ENCODE data around the gene MAP4K4.

Gene MAP4K4

DNA sequence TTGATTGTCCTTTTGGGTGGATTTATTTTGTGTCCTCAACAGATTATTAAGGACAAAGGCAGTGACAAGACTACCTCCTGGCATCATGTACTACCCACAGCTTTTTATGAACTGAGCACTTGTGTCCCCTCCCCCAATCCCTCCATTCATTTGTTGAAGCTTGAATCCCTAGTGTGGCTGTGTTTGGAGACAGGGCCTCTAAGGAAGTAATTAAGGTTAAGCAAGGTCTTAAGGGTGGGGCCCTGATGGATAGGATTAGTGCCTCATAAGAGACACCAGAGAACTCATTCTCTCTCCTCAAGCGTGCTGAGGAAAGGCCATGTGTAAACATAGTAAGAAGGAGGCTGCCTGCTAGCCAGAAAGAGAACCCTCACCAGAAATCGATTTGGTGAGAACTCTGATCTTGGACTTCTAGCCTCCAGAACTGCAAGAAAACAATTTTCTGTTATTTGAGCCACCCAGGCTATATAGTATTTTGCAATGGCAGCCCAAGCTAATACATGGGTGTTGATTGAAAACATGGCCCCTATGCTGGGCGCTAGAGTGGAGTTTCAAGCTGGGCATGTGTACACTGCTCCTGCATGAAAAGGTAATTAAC, 3.4 kb upstream of the MAP4K4 start:
- DNase-seq, result no peak

DNA sequence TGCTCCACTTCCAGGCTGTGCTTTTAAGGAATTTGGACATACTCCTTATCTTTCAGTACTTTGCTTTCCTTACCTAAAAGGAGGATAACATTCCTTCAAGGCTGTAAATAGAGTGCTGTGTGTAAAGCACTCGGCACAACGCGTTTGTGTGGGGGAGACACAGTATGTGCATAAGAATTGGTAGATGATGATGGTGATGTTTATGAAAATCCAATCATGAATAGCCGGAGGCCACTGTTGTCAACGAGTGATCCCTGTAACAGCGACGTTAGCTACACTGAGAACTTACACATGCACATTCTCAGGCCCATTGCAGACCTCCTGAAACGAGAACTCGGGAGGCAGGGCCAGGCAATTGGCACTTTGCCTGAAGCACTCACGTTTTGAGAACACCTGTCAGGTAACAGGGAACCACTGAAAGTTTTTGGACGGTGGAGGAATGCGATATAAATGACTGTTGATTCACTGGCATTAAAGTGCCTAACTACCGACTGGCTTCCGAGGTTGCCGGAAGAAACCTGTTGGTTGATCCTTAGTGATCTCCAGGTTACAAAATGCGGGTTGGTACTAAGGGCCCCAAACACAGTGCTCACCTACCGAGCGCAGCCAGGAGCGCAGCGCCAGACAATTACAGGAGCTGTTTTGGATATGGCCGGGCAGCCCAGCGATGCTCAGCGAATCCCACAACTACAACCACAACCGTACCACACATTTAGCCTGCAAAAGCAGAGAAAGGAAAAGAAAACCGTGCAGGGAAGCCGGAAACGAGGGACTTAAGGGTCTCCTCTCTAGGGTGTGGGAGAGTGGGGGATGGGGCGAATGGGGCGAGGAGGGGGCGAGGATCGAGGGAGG, 1.0 kb upstream of the MAP4K4 start:
- no peak for DNase-seq

DNA sequence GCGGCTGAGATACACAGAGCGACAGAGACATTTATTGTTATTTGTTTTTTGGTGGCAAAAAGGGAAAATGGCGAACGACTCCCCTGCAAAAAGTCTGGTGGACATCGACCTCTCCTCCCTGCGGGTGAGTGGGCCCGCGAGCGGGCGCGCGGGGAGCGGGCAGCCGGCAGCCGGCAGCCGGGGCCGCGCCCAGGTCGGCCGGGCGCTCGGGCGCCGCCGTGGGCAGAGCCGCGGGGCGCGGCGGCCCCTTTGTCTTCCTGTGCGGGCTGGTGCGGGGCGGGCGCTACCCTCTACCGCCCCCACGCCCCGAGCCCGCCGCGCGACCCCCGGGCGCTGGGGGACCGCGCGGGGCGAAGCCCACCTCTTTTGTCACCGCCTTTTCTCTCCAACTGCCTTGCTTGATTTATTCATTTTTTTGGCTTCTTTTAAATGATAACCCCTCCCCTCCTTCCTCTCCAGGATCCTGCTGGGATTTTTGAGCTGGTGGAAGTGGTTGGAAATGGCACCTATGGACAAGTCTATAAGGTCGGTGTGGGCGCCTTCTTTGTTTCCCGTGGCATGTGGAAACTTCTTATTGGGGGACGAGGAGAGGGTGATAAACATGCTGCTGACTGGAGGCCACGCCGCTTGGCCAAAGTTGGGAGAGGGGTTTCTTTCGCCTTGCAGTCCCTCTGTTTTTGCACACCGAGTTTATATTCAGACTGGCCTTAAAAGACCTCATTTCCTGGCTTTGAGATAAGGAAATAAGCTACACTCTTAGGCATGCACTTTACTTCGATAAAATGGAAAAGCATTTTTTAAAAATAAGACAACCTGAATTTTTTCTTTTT, 722 bp downstream of the MAP4K4 start:
- DNase-seq, result peak; percentile 22

DNA sequence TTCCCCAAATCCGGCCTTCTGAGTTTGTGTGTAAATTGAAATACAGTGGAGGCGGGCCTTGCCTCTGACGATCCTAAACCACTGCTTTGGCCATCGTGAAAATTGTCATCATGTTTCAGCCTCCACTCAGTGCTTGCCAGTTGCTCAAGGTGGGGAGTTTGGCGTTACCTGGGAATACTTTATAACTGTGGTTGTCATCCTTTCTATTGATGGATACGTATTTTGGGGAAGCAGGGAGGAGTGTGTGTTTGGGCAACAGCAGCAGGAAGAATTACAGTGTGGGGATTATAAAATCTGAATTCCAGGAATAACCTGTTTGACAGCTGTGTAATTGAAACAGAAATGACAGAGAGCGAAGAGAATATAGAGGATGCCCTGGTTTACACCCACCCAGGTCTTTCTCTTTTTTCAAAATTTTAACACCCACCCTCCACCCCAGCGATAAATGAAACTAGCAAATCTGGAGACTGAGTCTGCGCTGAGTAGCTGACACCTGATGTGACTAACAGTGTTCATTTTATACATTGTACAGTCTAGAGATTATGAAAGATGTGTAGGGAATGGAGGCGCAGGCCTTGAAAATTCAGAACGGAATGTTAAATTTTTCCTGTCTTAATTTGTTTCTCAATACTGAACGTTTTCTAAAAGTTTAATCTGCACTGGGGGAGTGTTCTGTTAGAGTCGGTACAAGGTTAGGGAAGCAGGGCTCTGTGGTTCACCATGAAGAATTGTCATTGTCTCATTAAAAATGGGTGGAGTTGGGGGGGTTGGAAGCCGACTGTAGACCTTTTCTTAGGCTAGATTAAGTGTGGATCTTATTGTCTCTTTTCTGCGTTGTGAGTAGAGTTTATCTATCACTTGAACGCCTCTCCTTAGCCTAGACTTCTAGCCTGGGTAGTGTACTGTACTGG, 1.6 kb downstream of the MAP4K4 start:
- peak; percentile 37 for DNase-seq

DNA sequence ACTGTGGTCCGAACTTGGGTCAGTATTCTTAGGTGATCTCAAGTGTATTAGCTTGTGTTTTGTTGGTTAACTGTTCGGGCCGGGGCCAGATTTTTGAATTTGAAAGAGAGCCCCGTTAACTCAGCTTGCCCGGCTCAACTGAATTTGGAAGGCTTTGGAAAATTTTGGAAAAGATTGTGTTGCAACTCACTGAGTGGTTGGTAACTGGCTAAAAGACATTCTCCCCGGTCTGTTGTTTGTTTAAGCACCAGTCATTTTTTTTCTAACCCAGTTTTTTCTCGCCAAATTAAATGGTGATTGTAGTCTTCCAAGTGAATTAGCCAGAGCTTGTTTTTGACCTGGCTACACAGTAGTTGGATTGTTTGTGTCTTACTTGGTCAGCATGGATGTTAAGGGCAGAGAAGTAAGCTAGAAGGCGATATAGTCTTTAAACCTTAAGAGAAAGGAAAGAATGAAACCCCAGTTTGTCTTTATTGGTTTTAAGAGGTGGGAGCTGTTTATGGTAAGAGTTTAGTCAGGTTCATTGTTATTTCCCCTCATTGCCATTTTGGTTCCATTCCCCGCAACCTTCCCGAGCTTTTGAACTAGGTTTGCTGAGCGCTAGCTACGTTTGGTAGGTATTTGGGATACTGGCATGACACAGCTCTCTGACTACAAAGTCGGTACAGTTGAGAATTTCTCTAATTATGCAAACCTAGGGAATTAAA, 2.4 kb downstream of the MAP4K4 start:
- no peak for DNase-seq

DNA sequence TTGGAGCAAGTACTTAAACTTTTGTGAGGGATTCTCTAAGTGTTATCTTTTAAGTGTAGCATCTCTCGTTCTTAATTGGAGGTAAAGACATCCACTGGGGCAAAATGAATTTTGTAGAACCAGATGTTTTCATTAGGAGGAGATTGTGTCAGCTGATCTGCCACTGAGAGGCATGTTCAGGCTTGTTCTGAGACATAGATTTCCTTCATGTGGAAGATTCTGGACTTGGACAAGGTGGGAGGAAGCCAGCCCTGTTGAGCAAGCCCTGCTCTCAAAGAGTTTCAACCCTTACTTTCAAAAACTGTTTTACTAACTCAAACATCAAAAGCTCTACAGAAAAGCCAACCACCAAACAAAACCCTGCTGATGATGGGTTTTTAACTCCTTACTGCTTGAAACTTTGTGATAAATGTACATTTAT, 6.5 kb downstream of the MAP4K4 start:
- no peak for DNase-seq

DNA sequence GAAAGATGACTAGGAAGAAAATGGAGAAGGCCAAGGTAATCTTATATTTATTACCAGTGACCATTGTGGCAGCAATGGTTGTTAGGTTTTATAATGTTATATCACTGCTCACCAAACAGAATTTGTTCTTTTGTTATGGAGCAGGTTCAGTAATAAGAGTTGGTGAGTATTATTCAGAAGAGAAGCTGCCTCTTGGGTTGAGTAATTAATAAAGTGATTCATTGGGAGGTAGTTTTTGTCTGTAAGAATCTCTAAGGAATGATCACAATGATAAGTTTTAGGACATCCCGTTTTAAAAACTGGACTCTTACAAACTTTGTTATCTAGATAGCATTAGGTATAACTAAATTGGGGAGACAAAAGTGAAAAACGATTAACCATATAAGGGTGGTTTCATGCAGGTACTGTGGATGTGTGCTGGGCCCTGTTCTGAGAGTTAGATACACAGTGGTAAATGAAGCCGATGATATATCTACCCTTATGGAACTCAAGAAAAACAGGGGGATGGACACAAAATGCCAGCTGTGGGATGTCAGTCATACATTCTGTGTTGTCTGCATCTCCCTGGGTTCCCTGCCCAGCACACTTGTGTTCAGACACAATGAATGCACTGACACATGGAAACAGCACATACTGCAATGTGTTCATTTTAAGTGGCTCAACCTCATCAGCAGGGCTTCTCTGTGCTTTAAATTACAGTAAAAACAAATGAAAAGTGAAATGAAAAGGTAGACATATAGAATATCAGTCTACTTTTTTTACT, 7.5 kb downstream of the MAP4K4 start:
- no peak for DNase-seq

DNA sequence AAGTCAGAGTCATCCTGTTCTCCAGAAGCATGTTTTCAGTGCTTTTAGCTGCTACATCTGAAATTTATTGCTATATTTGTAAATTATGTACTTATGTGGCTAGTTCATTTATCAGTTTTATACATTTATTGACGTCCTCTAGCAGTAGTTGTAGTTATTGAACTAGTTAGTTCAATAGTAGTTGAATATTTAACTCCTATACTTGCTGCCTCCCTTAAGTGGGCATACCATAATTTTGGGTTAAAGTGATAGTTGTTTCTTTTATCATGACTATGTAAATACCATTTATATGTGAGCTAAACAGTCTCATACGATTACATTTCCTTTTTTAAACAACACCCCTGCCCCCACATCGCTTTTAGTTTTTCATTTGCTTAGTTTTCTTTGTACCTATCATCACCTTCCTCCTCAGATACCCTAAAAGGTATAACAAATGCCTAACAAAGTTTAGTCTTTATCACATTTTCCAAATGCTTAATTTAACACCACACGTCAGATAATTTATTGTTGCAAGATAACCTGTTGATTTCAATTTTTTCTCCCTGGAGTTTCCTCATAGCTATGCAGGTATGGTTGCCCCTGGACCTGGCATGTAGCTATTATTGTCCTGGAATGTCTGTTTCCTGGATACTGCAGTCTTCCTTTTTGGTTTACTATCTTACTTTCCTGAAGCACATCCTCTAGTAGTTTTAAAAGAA, 8.8 kb downstream of the MAP4K4 start:
- DNase-seq, result no peak

DNA sequence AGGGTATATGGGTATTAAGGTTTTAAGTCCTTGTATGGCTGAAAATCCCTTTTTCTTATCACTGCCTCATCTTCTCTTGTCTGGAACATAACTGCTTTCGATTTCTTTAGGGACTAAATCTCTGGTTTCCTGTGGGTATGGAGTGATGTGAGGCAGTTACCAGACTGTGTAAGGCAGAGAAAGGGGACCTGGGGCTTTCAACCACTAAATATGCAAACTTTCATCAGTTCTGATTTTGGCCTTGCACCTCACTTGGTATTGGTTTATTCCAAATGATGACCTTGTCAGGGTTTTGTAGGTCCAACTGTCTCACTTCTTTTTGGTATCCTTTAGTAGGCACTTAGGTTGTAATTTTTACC, 9.3 kb downstream of the MAP4K4 start:
- DNase-seq, result no peak

DNA sequence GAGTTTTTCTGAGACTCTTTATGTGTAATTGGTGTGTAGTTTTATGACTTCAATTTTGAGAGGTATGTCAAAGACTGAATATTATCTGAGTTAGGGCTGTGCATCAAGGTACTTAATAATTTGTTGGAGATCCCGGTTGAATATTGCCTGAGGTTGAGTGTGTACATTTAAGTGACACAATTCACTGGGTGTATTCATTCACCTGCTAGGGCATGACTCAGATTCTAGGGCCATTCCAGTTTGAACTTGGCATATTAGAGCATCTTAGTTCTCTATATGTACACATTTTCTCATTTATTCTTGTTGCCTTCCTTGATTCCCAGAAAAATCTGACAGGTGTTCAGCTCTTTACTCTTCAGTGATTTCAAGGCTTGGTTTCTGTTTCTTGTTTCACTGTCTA, 12.5 kb downstream of the MAP4K4 start:
- no peak for DNase-seq

DNA sequence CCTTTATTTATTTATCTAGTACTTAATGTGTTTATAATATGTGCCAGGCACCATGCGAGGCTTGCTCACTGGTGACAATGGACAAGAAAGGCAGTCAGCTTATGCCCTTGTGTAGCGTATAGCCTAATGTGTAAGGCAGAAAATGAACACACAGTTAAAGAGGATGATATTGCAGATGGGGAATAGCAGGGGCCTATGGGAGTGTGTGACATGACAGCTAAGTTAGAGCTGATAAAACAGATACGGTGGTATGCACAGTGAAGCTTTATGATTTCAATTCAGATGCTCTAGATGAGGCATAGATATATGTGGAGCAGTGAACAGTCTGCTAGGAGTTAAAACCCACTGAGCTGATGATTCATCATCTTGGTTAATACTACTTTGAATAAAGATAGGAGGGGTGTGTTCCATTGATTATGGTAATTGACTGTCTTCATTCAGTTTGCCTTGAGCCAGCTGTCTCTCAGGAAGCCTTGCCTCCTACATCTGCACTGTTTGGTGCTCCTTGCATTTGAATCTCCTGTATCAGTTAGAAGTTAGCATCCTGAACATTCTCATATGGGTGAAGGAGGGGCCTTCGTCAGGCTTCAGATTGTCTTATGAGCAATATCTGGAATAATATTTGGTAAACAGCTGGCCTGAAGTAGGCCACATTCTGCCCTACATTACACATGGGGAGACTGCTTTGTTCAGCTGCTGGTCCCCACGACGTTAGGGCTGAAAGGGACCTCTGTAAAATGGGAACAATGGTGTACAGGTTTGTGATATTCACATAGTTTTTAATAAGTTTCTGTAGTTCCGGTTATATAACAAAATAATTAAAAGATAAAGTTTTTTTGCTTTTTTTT, 13.2 kb downstream of the MAP4K4 start:
- DNase-seq, result no peak

DNA sequence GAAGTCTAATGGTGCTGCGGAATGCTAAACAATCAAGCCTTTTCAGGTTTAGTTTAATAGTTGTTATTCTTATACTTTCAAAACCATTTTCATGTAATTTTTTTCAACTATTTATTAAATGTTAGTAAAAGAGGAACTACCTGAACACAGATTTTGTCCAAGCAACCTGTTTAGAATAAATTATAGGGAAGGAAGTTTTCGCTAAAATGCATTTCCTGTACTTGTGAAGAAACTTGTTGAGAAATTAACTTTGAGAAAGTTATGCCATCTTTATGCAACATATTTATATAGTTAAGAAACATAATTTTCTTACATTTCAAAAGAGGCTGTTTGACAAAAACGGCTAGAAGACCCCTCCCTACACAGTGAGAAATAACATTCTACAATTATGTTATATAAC, 16.6 kb downstream of the MAP4K4 start:
- DNase-seq, result no peak

DNA sequence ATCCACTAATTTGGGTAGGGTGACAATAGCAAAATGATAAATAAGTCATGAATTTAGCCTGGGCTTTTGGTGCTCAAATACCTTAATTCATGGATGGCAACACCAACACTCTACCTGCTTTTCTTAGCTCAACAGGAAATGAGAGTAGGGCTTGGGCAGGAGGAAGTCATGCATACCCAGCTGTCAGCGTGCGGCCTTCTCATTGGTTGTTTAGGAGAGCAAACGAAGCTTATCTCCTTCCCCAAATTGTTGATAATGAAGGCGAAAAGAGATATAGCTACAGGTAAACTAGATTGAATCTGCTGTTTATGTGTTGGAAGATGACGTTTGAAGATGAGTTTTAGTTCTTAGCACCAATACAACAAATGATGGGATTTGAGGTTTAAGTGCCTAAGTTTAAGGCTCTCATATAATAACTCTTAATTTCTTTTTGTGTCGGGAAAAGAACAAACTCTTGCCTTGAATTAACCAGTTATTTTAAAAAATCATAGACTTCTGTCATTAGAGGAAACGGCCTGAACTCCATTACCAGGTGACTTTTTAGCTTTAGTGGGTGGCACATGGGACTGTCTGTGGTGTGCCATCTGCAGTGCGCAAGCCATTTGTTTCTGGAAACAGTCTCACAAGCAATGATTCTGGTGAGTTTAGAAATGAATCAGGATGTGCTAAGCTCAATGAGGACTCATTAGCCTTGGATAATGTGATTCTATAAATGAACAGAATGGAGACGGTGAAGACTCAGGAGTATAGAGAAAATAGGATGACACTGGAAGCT, 19.8 kb downstream of the MAP4K4 start:
- DNase-seq, result peak; percentile 31

DNA sequence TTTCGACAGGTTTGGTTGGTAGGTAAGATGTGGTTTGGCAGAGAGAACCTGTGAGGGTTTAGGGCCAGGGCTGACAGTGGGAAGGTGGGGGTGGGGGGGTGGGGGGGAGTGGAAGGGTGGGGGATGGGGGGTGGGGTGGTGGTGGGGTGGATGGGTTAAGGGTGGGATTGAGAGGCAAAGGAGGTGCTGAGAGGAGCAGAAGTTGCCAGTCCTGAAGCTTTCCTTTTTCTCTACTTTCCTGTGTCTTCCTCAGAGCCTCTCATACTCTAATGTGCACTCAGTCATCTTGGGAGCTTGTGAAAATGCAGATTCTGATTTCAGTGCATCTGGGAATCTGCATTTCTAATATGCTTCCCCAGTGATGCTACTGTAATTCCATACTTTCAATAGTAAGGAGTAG, 21.0 kb downstream of the MAP4K4 start:
- DNase-seq, result no peak

DNA sequence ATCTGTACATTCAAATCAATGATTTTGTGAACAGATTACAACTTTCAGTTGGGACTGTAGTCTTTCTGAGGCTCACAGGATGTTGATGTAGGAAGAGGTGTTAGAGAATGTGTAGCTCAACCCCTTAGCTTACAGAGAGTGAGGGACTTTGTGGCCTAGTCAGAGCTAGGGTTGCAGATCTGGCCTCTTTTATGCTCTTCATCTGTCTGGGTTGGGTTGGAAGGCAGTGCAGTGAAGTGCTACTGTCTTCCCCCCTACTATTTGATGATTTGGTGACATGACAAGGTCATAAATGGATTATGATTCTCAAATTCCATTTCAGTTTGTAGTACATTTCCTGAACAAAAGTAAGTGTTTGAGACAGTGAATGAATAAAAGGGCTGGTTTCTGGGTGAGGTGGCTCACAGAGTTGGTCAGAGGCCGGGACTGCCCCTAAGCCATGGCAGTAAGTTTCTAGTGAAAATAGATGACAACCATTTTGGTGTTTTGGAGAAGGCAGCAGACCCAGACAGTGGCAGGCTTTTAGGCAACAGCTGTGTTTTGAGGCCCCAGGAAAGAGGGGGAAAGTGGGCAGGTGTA, 21.6 kb downstream of the MAP4K4 start:
- DNase-seq, result no peak

DNA sequence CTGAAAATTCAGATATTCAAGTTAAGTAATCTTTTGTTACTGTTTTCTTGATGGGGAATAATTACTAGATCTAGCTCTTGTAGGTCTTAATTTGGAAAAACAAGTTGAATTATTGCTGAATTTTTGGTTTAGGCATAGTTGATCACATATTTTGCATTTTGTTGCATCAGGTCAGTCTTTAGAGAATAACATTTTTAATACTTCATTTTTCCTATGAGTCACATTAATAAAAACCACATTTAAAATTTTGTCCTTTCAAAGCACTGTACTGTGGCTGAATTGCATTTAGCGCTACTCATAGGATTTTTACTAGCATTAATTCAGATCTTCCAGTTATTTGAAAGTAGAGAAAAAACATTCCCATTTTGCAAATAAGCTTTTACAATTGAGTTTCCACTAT, 23.2 kb downstream of the MAP4K4 start:
- no peak for DNase-seq

DNA sequence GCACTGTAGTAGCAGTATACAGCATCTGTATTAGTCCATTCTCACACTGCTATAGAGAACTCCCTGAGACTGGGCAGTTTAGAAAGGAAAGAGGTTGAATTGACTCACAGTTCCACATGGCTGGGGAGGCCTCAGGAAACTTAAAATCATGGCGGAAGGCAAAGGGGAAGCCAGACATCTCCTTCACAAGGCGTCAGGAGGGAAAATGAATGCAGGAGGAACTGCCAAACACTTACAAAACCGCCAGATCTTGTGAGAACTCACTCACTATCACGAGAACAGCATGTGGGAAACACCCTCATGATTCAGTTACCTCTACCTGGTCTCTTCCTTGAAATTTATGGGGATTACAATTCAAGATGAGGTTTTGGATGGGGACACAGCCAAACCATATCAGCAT, 25.4 kb downstream of the MAP4K4 start:
- no peak for DNase-seq

DNA sequence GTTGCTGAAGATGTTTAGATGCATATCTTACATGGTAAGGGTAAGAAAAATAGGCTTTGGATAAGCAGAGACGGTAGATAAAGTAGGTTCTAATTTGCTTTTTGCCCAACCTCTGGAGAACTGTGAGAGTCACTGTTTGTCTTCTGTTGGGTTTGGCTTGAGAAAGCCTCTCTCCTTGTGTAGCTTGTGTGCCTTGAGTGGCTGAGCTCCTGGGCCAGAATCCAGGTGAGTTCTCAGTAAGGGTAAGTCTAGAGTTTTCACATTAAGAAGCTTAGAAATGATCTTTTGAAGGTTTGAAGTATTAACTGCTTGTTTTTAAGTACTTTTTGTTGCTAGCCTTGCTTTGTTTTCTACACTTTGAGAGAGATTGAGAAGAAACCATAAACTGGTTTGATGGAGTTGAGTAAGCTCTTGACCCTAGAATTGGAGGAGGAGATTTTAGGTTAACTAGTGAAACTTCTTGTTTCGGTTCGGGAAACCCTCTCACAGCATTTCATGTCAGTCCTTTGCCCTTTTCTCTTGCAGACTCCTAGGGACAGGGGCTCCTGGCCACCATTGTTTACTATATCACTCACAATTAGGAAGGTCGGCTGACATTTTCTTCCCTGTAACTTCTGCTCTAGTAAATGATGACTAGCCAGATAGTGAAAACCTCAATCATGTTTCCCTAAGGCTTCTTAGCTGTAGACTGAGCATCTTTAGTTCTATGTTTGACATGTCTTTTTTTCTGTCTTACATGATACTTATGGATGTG, 26.0 kb downstream of the MAP4K4 start:
- DNase-seq, result no peak
